ENCODE data around the gene DPP6. TPM values are rescaled to one million over a fixed set of nuclear protein-coding genes. Genes with fewer than 3 reads are reported as not detected.
"Not testable (repeated sequence)": the region's sequence is repeated elsewhere in the genome, so short reads cannot be mapped to it uniquely, and the experiment has no call there.

Gene DPP6
- total RNA-seq, 1 donor = under 0.01 TPM

DNA sequence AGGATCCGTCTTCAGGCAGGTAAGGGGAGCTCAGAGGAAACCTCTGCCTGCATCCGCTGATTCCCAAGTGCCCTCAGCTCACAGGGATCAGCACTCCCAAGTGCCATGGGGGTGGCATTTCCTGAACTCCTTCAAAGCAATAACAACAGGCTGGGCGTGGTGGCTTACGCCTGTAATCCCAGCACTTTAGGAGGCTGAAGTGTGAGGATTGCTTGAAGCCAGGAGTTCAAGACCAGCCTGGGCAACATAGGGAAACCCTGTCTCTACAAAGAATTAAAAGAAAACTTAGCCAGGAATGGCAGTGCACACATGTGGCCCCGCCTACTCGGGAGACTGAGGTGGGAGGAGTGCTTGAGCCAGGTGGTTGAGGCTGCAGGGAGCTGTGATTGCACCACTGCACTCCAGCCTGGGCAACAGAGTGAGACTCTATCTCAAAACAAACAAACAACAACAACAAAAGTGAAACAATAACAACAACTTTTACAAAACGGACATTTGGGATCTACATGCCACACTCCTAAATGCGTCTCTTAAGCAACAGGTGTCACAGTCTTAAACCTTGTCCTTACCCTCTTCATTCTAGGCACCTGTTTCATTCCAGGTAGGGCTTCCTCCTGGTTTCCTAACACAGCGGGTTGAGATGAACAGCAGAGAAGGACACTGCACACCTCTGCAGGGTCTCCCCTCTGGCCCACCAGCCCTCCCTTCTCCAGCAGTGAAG is 877.0 kb downstream of the DPP6 start:
- no peak for DNase-seq (ENCODE audit: low read depth)
- TF ChIP-seq CTCF (IDR thresholded peaks at IDR 0.05; ENCODE audit: insufficient read depth, low read depth, low read length) = no peak
- peak overlapping the region; percentile 70 for H3K4me3 ChIP-seq (ENCODE audit: low read depth, low read length)

GRCh38 chr7:154931906-154932305 is 879.7 kb downstream of the DPP6 start:
- no peak for DNase-seq (ENCODE audit: low read depth)
- TF ChIP-seq CTCF (IDR thresholded peaks at IDR 0.05; ENCODE audit: insufficient read depth, low read depth, low read length) = no peak
- no peak overlapping the region for H3K4me3 ChIP-seq (ENCODE audit: low read depth, low read length)

DNA sequence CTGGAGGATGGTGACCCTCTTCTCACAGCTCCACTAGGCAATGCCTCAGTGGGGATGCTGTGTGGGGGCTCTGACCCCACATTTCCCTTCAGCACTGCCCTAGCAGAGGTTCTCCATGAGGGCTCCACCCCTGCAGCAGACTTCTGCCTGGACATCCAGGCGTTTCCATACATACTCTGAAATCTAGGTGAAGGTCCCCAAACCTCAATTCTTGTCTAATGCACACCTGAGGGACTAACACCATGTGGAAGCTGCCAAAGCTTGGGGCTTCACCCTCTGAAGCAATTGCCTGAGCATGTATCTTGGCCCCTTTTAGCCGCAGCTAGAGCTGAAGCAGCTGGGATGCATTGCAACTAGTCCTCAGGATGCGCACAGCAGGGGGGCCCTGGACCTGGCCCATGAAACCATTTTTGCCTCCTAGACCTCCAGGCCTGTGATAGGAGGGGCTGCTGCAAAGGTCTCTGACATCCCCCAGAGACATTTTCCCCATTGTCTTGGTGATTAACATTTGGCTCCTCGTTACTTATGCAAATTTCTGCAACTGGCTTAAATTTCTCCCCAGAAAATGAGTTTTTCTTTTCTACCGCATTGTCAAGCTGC is 882.3 kb downstream of the DPP6 start:
- H3K4me3 ChIP-seq (ENCODE audit: low read depth, low read length); DNase-seq (ENCODE audit: low read depth): not testable (repeated sequence)

- no peak overlapping the region for H3K4me3 ChIP-seq (ENCODE audit: low read depth, low read length)
- no peak for DNase-seq (ENCODE audit: low read depth)
- no peak for TF ChIP-seq CTCF (IDR thresholded peaks at IDR 0.05; ENCODE audit: insufficient read depth, low read depth, low read length)
Observed at GRCh38 chr7:154937837-154938236, 885.6 kb downstream of the DPP6 start.

DNA sequence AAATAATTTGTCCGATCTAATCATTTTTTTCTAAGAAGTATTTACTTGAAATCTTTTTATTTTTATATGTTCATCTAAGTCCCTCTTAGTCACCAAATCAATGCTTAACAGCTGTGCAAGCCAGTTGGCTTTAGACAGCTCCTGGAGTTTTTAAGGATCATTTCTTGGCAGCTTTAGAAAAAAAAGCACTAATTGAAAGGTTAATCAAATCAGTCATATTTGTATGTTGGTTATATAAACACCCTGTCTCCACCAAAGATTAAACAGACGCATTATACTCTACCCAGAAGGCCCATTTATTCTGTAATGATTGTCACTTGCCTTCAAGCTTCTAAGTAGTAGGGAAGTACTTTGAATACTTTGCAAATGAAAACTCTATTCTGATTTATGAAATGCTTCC is 890.5 kb downstream of the DPP6 start:
- TF ChIP-seq CTCF (IDR thresholded peaks at IDR 0.05; ENCODE audit: insufficient read depth, low read depth, low read length) = no peak
- DNase-seq (ENCODE audit: low read depth) = no peak

More for the DNA sequence above, 890.5 kb downstream of the DPP6 start:
- H3K4me3 ChIP-seq (ENCODE audit: low read depth, low read length) = no peak overlapping the region
